H9 (cell line): Measurements from ENCODE around the gene CD151. TPM values are rescaled to one million over a fixed set of nuclear protein-coding genes. Genes with fewer than 3 reads are reported as not detected.

Source experiments
- DNase-seq: peaks from one replicate; pipeline ENCODE4 v3.0.0-alpha.2; 2017
- H2AFZ ChIP-seq: one replicate; pipeline ENCODE4 v1.6.1; 2013; ENCODE audit warnings: mild to moderate bottlenecking, low read length, control low read depth, moderate library complexity
- H2AK5ac ChIP-seq: 2 replicates; pipeline ENCODE4 v1.6.1; 2013; ENCODE audit warnings: low read length, control low read depth, mixed read lengths; ENCODE audit not compliant: insufficient read length
- H2BK120ac ChIP-seq: one replicate; pipeline ENCODE4 v1.6.1; 2013; ENCODE audit warnings: low read depth, mild to moderate bottlenecking, low read length, control low read depth, inconsistent platforms; ENCODE audit not compliant: poor library complexity, severe bottlenecking
- H2BK12ac ChIP-seq: 2 replicates; pipeline ENCODE4 v1.6.1; 2013; ENCODE audit warnings: low read length, control low read depth, mixed read lengths, low read depth; ENCODE audit not compliant: insufficient read length
- H2BK15ac ChIP-seq: 2 replicates; pipeline ENCODE4 v1.6.1; 2013; ENCODE audit warnings: low read depth, low read length, control low read depth
- H2BK20ac ChIP-seq: one replicate; pipeline ENCODE4 v1.6.1; 2013; ENCODE audit warnings: low read depth, mild to moderate bottlenecking, low read length, control low read depth, inconsistent platforms; ENCODE audit not compliant: poor library complexity, severe bottlenecking
- H2BK5ac ChIP-seq: 2 replicates; pipeline ENCODE4 v1.6.1; 2013; ENCODE audit warnings: low read length, control low read depth, mixed read lengths; ENCODE audit not compliant: insufficient read length
- H3K14ac ChIP-seq: 2 replicates; pipeline ENCODE4 v1.6.1; 2013; ENCODE audit warnings: low read length, control low read depth; ENCODE audit not compliant: insufficient read depth
- H3K18ac ChIP-seq: 2 replicates; pipeline ENCODE4 v1.6.1; 2013; ENCODE audit warnings: low read depth, mild to moderate bottlenecking, mixed read lengths, low read length, control low read depth; ENCODE audit not compliant: insufficient read length
- H3K23ac ChIP-seq: 2 replicates; pipeline ENCODE4 v1.6.1; 2013; ENCODE audit warnings: low read length, control low read depth, mixed read lengths, low read depth; ENCODE audit not compliant: insufficient read length
- H3K23me2 ChIP-seq: 2 replicates; pipeline ENCODE4 v1.6.1; 2013; ENCODE audit warnings: low read depth, mild to moderate bottlenecking, mixed read lengths, low read length, control low read depth; ENCODE audit not compliant: insufficient read length, poor library complexity, severe bottlenecking
- H3K27ac ChIP-seq: 2 replicates; pipeline ENCODE4 v1.5.1; 2013; ENCODE audit warnings: low read length, control low read depth, mixed read lengths, low read depth; ENCODE audit not compliant: insufficient read length
- H3K27me3 ChIP-seq: 2 replicates; pipeline ENCODE4 v1.6.1; 2013; ENCODE audit warnings: low read length, control low read depth, inconsistent platforms; ENCODE audit not compliant: insufficient read depth
- H3K4ac ChIP-seq: 2 replicates; pipeline ENCODE4 v1.6.1; 2013; ENCODE audit warnings: low read depth, mild to moderate bottlenecking, control low read depth, inconsistent platforms, low read length, moderate library complexity
- H3K4me1 ChIP-seq: 2 replicates; pipeline ENCODE4 v1.6.1; 2013; ENCODE audit warnings: low read length, control low read depth, inconsistent platforms; ENCODE audit not compliant: insufficient read depth
- H3K4me2 ChIP-seq: 2 replicates; pipeline ENCODE4 v1.6.1; 2013; ENCODE audit warnings: low read length, control low read depth, mixed read lengths; ENCODE audit not compliant: insufficient read length, insufficient read depth
- H3K56ac ChIP-seq: 2 replicates; pipeline ENCODE4 v1.6.1; 2013; ENCODE audit warnings: low read depth, mild to moderate bottlenecking, mixed read lengths, low read length, control low read depth; ENCODE audit not compliant: insufficient read length
- H3K79me1 ChIP-seq: 2 replicates; pipeline ENCODE4 v1.6.1; 2013; ENCODE audit warnings: low read depth, mild to moderate bottlenecking, moderate library complexity, low read length, control low read depth, inconsistent platforms; ENCODE audit not compliant: insufficient read depth, poor library complexity, severe bottlenecking
- H3K79me2 ChIP-seq: 2 replicates; pipeline ENCODE4 v1.6.1; 2013; ENCODE audit warnings: low read length, control low read depth, inconsistent platforms; ENCODE audit not compliant: insufficient read depth
- H3K9ac ChIP-seq: 2 replicates; pipeline ENCODE4 v1.6.1; 2013; ENCODE audit warnings: low read length, control low read depth, mixed read lengths; ENCODE audit not compliant: insufficient read length; ENCODE audit errors: extremely low read depth
- H3K9me3 ChIP-seq: one replicate; pipeline ENCODE4 v1.6.1; 2013; ENCODE audit warnings: low read depth, low read length, inconsistent platforms; ENCODE audit not compliant: control insufficient read depth
- H3T11ph ChIP-seq: one replicate; pipeline ENCODE4 v1.6.1; 2013; ENCODE audit warnings: mild to moderate bottlenecking, low read length, control low read depth, inconsistent platforms
- H4K20me1 ChIP-seq: one replicate; pipeline ENCODE4 v1.6.1; 2013; ENCODE audit not compliant: control insufficient read depth, insufficient read length, insufficient read depth
- H4K5ac ChIP-seq: 2 replicates; pipeline ENCODE4 v1.6.1; 2013; ENCODE audit warnings: low read depth, mild to moderate bottlenecking, mixed read lengths, low read length, control low read depth; ENCODE audit not compliant: insufficient read length
- H4K8ac ChIP-seq: replicated peaks from 2 replicates; pipeline ENCODE4 v1.6.1; 2013; ENCODE audit warnings: low read length, control low read depth, mixed read lengths, low read depth; ENCODE audit not compliant: insufficient read length
- H4K91ac ChIP-seq: 2 replicates; pipeline ENCODE4 v1.6.1; 2013; ENCODE audit warnings: low read depth, mild to moderate bottlenecking, moderate library complexity, mixed read lengths, low read length, control low read depth; ENCODE audit not compliant: insufficient read length
- H3K27ac Mint-ChIP-seq, 3 experiments: 2 replicates in 2 of 3; 3 replicates in 1 of 3; pipeline ENCODE4 v1.8.0; 2020 to 2021; ENCODE audit warnings: mixed read lengths in 3 of 3, mild to moderate bottlenecking in 1 of 3, moderate library complexity in 1 of 3
- H3K27me3 Mint-ChIP-seq: 2 replicates; pipeline ENCODE4 v1.8.0; 2021; ENCODE audit warnings: low read depth, mild to moderate bottlenecking, moderate library complexity, mixed read lengths
- H3K36me3 Mint-ChIP-seq, 3 experiments: 2 replicates in 2 of 3; 3 replicates in 1 of 3; pipeline ENCODE4 v1.8.0; 2020 to 2021; ENCODE audit warnings: low read depth in 3 of 3, mixed read lengths in 3 of 3; ENCODE audit not compliant: insufficient read depth in 1 of 3
- H3K4me1 Mint-ChIP-seq, 2 experiments: 2 replicates each; pipeline ENCODE4 v1.8.0; 2020; ENCODE audit warnings: mixed read lengths in 2 of 2
- H3K4me3 Mint-ChIP-seq, 2 experiments: 2 replicates in 1 of 2; 3 replicates in 1 of 2; pipeline ENCODE4 v1.8.0; 2020 to 2021; ENCODE audit warnings: mild to moderate bottlenecking in 2 of 2, mixed read lengths in 2 of 2, moderate library complexity in 1 of 2
- H3K9me3 Mint-ChIP-seq, 2 experiments: 2 replicates in 1 of 2; 3 replicates in 1 of 2; pipeline ENCODE4 v1.8.0; 2020; ENCODE audit warnings: mild to moderate bottlenecking in 2 of 2, mixed read lengths in 2 of 2, moderate library complexity in 1 of 2
- WGBS: extraction: QIAGEN DNeasy Blood & Tissue Kit; methylation state at CpG from one replicate; pipeline ENCODE4 v1.1.7; 2013; ENCODE audit warnings: missing lambda C conversion rate, low lambda C conversion rate, mixed read lengths; ENCODE audit not compliant: insufficient read length; ENCODE audit errors: extremely low coverage; 5-methylcytosine and 5-hydroxymethylcytosine counted together
- total RNA-seq: library from RNA; stranded (reverse); gene quantifications from 2 replicates; pipeline ENCODE4 v1.2.1, GENCODE V29; 2021
- TF ChIP-seq, protein P1 (sequence below): fragments of 200-600 bp; sonication (generic); conservative IDR thresholded peaks from 3 replicates; pipeline ENCODE4 v1.8.0; 2021; ENCODE audit warnings: antibody characterized with exemption, mild to moderate bottlenecking

CD151 gene
- total RNA-seq, 1 experiment from 2014 or later, result 138 TPM

DNA sequence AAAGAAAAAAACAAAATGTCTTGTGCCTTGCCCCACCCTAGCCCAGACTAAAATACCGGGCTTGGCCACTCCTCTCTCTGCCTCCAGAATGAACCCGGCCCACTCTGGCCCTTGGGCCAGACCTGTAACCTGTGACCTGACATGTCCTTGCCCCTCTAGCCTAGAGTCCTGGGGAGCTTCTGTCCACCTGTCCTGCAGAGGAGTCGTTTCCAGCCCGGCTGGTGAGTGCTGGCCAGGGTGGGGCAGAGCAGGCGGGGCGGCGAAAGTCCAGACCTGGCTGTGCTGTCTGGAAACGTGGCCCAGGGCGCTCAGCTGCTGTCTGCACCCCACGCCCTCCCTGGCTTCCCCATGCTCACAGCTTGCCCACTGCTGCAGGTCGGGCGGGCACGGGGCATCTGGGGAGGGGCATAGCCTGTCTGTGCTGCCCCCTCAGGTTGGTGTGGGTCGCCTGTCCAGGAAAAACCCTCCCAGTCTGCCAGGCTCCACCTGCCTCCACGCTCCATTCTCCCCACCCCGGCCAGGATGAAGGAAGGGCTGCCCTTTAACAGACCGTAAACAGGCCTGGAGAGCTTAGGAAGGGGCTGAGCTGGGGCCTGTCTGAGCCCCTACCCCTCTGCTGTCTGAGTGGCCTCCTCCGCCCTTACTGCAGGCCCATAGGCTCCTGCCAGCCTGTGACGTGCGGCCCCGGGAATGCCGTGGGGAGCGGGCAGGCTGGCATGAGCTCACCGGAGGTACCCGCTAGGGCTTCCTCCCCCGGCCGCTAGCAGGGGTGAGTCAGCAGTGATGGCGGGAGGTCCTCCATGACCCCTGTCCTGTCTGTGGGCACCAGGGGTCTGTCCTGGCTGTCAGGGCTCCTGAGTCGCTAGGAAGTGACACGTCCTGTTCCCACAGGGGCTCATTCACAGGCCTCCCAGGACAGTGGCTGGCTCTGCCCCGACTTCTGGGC lies 1.9 kb downstream of the CD151 start:
- Histone ChIP-seq H4K5ac (no peak overlapping the region), H2BK15ac (no peak overlapping the region), H2AK5ac (no peak overlapping the region), H3K23me2 (peaks cover 18% of the 10 kb centered on the region), H3K27me3 (peaks cover 9% of the 10 kb centered on the region; the same call in 1 of the 2 replicates), H2BK20ac (no peak overlapping the region), H3K4ac (no peak overlapping the region), H2BK5ac (no peak overlapping the region), H3K4me2 (no peak overlapping the region), H3K4me1 (no peaks in the 10 kb centered on the region; the same call in 1 of the 2 replicates), H3K27ac (no peak overlapping the region), H3K14ac (no peak overlapping the region; the same call in 1 of the 2 replicates), H3K79me1 (no peaks in the 10 kb centered on the region), H3K56ac (no peak overlapping the region), H3T11ph (no peak overlapping the region), H4K20me1 (no peaks in the 10 kb centered on the region), H2BK120ac (no peak overlapping the region), H3K79me2 (no peaks in the 10 kb centered on the region), H3K9ac (no peak overlapping the region), H3K9me3 (no peaks in the 10 kb centered on the region), H2BK12ac (no peak overlapping the region), H2AFZ (no peak overlapping the region), H3K23ac (no peak overlapping the region), H4K8ac (no peak overlapping the region), H3K18ac (no peak overlapping the region), H4K91ac (no peak overlapping the region)
- Mint-ChIP-seq H3K4me3 (peak overlapping the region; percentile 65 to 79; a peak in 4 of 5 replicates), H3K27ac (no peak overlapping the region), H3K36me3 (peaks cover 10 to 38% (median 28%) of the 10 kb centered on the region in 3 experiments; a peak in 6 of 7 replicates), H3K4me1 (peaks cover 15 to 32% of the 10 kb centered on the region in 2 experiments), H3K9me3 (no peaks in the 10 kb centered on the region), H3K27me3 (peaks cover 18% of the 10 kb centered on the region)
- TF ChIP-seq, protein P1, sequence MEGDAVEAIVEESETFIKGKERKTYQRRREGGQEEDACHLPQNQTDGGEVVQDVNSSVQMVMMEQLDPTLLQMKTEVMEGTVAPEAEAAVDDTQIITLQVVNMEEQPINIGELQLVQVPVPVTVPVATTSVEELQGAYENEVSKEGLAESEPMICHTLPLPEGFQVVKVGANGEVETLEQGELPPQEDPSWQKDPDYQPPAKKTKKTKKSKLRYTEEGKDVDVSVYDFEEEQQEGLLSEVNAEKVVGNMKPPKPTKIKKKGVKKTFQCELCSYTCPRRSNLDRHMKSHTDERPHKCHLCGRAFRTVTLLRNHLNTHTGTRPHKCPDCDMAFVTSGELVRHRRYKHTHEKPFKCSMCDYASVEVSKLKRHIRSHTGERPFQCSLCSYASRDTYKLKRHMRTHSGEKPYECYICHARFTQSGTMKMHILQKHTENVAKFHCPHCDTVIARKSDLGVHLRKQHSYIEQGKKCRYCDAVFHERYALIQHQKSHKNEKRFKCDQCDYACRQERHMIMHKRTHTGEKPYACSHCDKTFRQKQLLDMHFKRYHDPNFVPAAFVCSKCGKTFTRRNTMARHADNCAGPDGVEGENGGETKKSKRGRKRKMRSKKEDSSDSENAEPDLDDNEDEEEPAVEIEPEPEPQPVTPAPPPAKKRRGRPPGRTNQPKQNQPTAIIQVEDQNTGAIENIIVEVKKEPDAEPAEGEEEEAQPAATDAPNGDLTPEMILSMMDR, result no peak
- WGBS, result no CpG with 5 or more reads among the region's 31 CpGs
- DNase-seq, result peak; percentile 61
